ENCODE results near the gene CFHR2. TPM values are rescaled to one million over a fixed set of nuclear protein-coding genes. Genes with fewer than 3 reads are reported as not detected.

The CFHR2 gene
- total and polyA plus RNA-seq, 2 of the 8 experiments (the other 6 are each of a cell fraction or from before 2014, with no cell fraction given), result not detected

DNA sequence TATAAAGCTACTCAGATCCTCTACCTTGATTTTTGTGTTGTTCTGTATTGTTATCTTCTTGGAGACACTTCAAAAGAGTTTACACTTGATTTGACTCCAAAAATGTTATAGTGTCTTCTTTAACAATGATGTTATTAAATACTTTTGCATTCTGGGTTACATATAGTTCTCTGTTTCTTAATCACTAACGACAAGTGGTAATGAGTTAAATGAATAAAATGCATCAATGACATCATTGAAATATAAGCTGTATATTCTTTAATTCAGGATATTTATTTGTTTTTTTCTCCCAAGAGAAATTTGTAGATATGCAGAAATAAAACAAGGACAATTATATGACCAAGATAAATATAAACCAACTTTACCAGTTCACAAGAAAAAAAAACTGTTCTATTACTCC is 26.6 kb downstream of the CFHR2 start:
- no peak overlapping the region for H2BK20ac ChIP-seq (ENCODE audit: low read length)
- no peaks in the 10 kb centered on the region for H3K23me2 ChIP-seq (ENCODE audit: low read depth, low read length)
- H3K4ac ChIP-seq (replicated peaks; ENCODE audit: insufficient read length, low read depth, low read length), result no peak overlapping the region
- H2AFZ ChIP-seq (ENCODE audit: low read length), result no peak overlapping the region
- no peak overlapping the region for H3K4me3 ChIP-seq (ENCODE audit: extremely low read depth in 1 of 4, insufficient read depth in 2 of 4, low read depth in 3 of 4, low read length in 4 of 4)
- H3K4me1 ChIP-seq (replicated peaks in 1 of 4; ENCODE audit: control insufficient read depth in 3 of 4, insufficient read depth in 4 of 4, low read length in 3 of 4), result no peaks in the 10 kb centered on the region
- no peak for FAIRE-seq
- no peak overlapping the region for H2BK120ac ChIP-seq (replicated peaks; ENCODE audit: low read depth, low read length)
- no peaks in the 10 kb centered on the region for H3K9me3 ChIP-seq (ENCODE audit: insufficient read depth in 2 of 2, low read depth in 1 of 2, low read length in 1 of 2)
- no peak overlapping the region for H3K27ac ChIP-seq (ENCODE audit: low read depth, low read length)
- no peak overlapping the region for H4K8ac ChIP-seq (ENCODE audit: extremely low read depth, insufficient read depth, low read length)
- H4K20me1 ChIP-seq (replicated peaks in 1 of 2; ENCODE audit: control insufficient read depth in 1 of 2, insufficient read depth in 2 of 2, low read length in 2 of 2), result no peaks in the 10 kb centered on the region
- 100% methylated on average over 1 of the region's 1 CpG; no CpG with 5 or more reads in 1 of the 2 experiments for WGBS, 2 experiments (ENCODE audit: extremely low coverage in 1 of 2, insufficient coverage in 1 of 2, insufficient read length in 1 of 2, insufficient replicate concordance in 2 of 2, low coverage in 1 of 2, low lambda C conversion rate in 2 of 2, missing lambda C conversion rate in 1 of 2)
- no peak overlapping the region for H3K18ac ChIP-seq (ENCODE audit: extremely low read depth, low read length)
- H3K14ac ChIP-seq (ENCODE audit: insufficient read length), result no peak overlapping the region
- no peaks in the 10 kb centered on the region for H3K27me3 ChIP-seq (replicated peaks in 1 of 4; ENCODE audit: control insufficient read depth in 3 of 4, extremely low read depth in 1 of 4, insufficient read depth in 3 of 4, low read length in 3 of 4)
- no peaks in the 10 kb centered on the region for H3K79me1 ChIP-seq (ENCODE audit: low read depth, low read length)
- H4K91ac ChIP-seq (replicated peaks; ENCODE audit: insufficient read length, low read length), result no peak overlapping the region
- H2BK5ac ChIP-seq (ENCODE audit: low read depth, low read length), result no peak overlapping the region
- H3K9ac ChIP-seq (replicated peaks in 1 of 4; ENCODE audit: extremely low read depth in 1 of 4, low read depth in 3 of 4, low read length in 3 of 4), result no peak overlapping the region
- DNase-seq (ENCODE audit: low read depth in 1 of 2, low spot score in 2 of 2), result no peak
- POLR2A ChIA-PET (ENCODE audit: partially characterized antibody), result no interaction called here
- no peak overlapping the region for H3K23ac ChIP-seq (ENCODE audit: insufficient read length)
- H2BK12ac ChIP-seq (ENCODE audit: low read depth, low read length), result no peak overlapping the region
- H3K79me2 ChIP-seq (ENCODE audit: control insufficient read depth in 1 of 2, insufficient read depth in 2 of 2, low read length in 2 of 2), result no peaks in the 10 kb centered on the region
- H2AK5ac ChIP-seq (ENCODE audit: low read depth, low read length), result no peak overlapping the region
- CTCF ChIA-PET (ENCODE audit: partially characterized antibody), result interaction anchor here (0.8 kb wide), 1 partner anchor 237 kb away, joined by 3 read pairs; no protein-coding TSS in a partner anchor
- TF ChIP-seq POU5F1 (IDR thresholded peaks at IDR 0.05; ENCODE audit: low read depth, low read length), result no peak
- TF ChIP-seq MAX (IDR thresholded peaks at IDR 0.05), result no peak
- TF ChIP-seq NANOG (IDR thresholded peaks at IDR 0.05; ENCODE audit: insufficient read depth, low read depth, low read length, poor library complexity, severe bottlenecking), result no peak
- H2BK15ac ChIP-seq (ENCODE audit: low read length), result no peak overlapping the region
- H3K56ac ChIP-seq (replicated peaks; ENCODE audit: insufficient read length, low read depth, low read length), result no peak overlapping the region
- H3K4me2 ChIP-seq (ENCODE audit: insufficient read depth in 1 of 2, low read depth in 2 of 2, low read length in 2 of 2), result no peak overlapping the region
- no peak overlapping the region for H4K5ac ChIP-seq (ENCODE audit: insufficient read length, low read depth, low read length)
- no peaks in the 10 kb centered on the region for H3K36me3 ChIP-seq (ENCODE audit: control insufficient read depth in 2 of 4, insufficient read depth in 4 of 4, low read length in 3 of 4)
